Thoracic aorta (tissue), 2 donors: Measurements from ENCODE around the gene CYP27C1. TPM values are rescaled to one million over a fixed set of nuclear protein-coding genes. Genes with fewer than 3 reads are reported as not detected.

Experiments
- ATAC-seq: fragments of 150-250 bp; one replicate; pipeline ENCODE4 v1.8.0; 2017; ENCODE audit warnings: low read depth; ENCODE audit not compliant: insufficient number of reproducible peaks, low FRiP score
- DNase-seq: peaks from one replicate; pipeline ENCODE4 v3.0.0-alpha.2; 2020; ENCODE audit warnings: low spot score
- H3K27ac ChIP-seq, 2 donors: fragments of 200-600 bp; sonication (generic); 1 replicate in 1 of 2; 2 replicates in 1 of 2; pipeline ENCODE4 v1.5.1; 2016; ENCODE audit warnings: mild to moderate bottlenecking in 2 of 2, moderate library complexity in 2 of 2
- H3K27me3 ChIP-seq: fragments of 200-600 bp; sonication (generic); replicated peaks from 2 replicates; pipeline ENCODE4 v1.6.0; 2016; ENCODE audit warnings: mild to moderate bottlenecking; ENCODE audit not compliant: insufficient read depth
- H3K36me3 ChIP-seq: fragments of 200-600 bp; sonication (generic); one replicate; pipeline ENCODE4 v1.5.1; 2016
- H3K4me1 ChIP-seq, 2 donors: fragments of 200-600 bp; sonication (generic); 1 replicate in 1 of 2; 2 replicates in 1 of 2; pipeline versions ENCODE4 v1.5.1 to v1.6.0; 2016; ENCODE audit warnings: low read depth in 2 of 2, mild to moderate bottlenecking in 1 of 2; ENCODE audit not compliant: control insufficient read depth in 1 of 2
- H3K4me3 ChIP-seq: fragments of 200-600 bp; sonication (generic); 2 replicates; pipeline ENCODE4 v1.5.1; 2016; ENCODE audit warnings: mild to moderate bottlenecking
- H3K9me3 ChIP-seq: fragments of 200-600 bp; sonication (generic); 2 replicates; pipeline ENCODE4 v1.5.1; 2016
- CTCF ChIP-seq: fragments of 200-600 bp; sonication (generic); IDR thresholded peaks from one replicate; pipeline ENCODE4 v1.5.1; 2019; ENCODE audit warnings: antibody characterized with exemption
- total RNA-seq, 2 donors: library from RNA; depleted of rRNA; stranded (reverse); fragments of >200 nt; gene quantifications; one replicate each; pipeline versions ENCODE4 v1.1.0 to v1.2.3, GENCODE V29; 2016

Gene CYP27C1
- under 1 TPM in 1 of 2 donors, not detected in 1; 0.35 TPM for total RNA-seq

GRCh38 chr2:127220102-127220767 lies at the start of gene CYP27C1:
TSS of gene CYP27C1 (minus strand) at chr2:127220299. CDS start at chr2:127220270, 29 bp downstream.
- ATAC-seq, result no peak
- no peak within 1 kb of the TSS for H3K27ac ChIP-seq
- no peaks in the 10 kb centered on the region for H3K9me3 ChIP-seq
- H3K27me3 ChIP-seq, result no peaks in the 10 kb centered on the region
- H3K4me1 ChIP-seq, result peaks cover 11 to 21% of the 10 kb centered on the region in 2 donors
- peak within 1 kb of the TSS; percentile 73 for H3K4me3 ChIP-seq
- DNase-seq, result no peak
- TF ChIP-seq CTCF, result no peak
- no peaks in the 10 kb centered on the region for H3K36me3 ChIP-seq

- DNase-seq, result no peak
- no peak for TF ChIP-seq CTCF
- Histone ChIP-seq H3K27ac (no peak overlapping the region), H3K9me3 (no peaks in the 10 kb centered on the region), H3K4me1 (no peaks in the 10 kb centered on the region), H3K4me3 (no peak overlapping the region), H3K36me3 (peaks cover 33% of the 10 kb centered on the region), H3K27me3 (no peaks in the 10 kb centered on the region)
- no peak for ATAC-seq
Observed at GRCh38 chr2:127261804-127262406, 41.8 kb upstream of the CYP27C1 start.

GRCh38 chr2:127259355-127259754 lies 39.3 kb upstream of the CYP27C1 start:
- Histone ChIP-seq H3K27ac (no peak overlapping the region), H3K4me1 (no peaks in the 10 kb centered on the region), H3K36me3 (peaks cover 33% of the 10 kb centered on the region), H3K9me3 (no peaks in the 10 kb centered on the region), H3K4me3 (no peak overlapping the region), H3K27me3 (no peaks in the 10 kb centered on the region)
- ATAC-seq (no peak), DNase-seq (no peak)
- no peak for TF ChIP-seq CTCF

- H3K9me3 ChIP-seq, result no peaks in the 10 kb centered on the region
- no peak overlapping the region for H3K27ac ChIP-seq
- TF ChIP-seq CTCF, result no peak
- H3K27me3 ChIP-seq, result no peaks in the 10 kb centered on the region
- no peak for DNase-seq
- ATAC-seq, result no peak
- no peak overlapping the region for H3K4me3 ChIP-seq
- peaks cover 33% of the 10 kb centered on the region for H3K36me3 ChIP-seq
- H3K4me1 ChIP-seq, result no peaks in the 10 kb centered on the region
Observed at GRCh38 chr2:127256866-127257265, 36.8 kb upstream of the CYP27C1 start.

- DNase-seq (no peak), ATAC-seq (no peak)
- H3K9me3 ChIP-seq, result no peaks in the 10 kb centered on the region
- TF ChIP-seq CTCF, result no peak
- H3K4me3 ChIP-seq, result no peak overlapping the region
- H3K27me3 ChIP-seq, result no peaks in the 10 kb centered on the region
- H3K36me3 ChIP-seq, result peaks cover 33% of the 10 kb centered on the region
- H3K27ac ChIP-seq, result no peak overlapping the region
- H3K4me1 ChIP-seq, result no peaks in the 10 kb centered on the region
Observed at GRCh38 chr2:127256381-127256780, 36.3 kb upstream of the CYP27C1 start.
